ENCODE data around the gene EXOC2.
"Not testable (repeated sequence)": the region's sequence is repeated elsewhere in the genome, so short reads cannot be mapped to it uniquely, and the experiment has no call there.

Gene EXOC2

DNA sequence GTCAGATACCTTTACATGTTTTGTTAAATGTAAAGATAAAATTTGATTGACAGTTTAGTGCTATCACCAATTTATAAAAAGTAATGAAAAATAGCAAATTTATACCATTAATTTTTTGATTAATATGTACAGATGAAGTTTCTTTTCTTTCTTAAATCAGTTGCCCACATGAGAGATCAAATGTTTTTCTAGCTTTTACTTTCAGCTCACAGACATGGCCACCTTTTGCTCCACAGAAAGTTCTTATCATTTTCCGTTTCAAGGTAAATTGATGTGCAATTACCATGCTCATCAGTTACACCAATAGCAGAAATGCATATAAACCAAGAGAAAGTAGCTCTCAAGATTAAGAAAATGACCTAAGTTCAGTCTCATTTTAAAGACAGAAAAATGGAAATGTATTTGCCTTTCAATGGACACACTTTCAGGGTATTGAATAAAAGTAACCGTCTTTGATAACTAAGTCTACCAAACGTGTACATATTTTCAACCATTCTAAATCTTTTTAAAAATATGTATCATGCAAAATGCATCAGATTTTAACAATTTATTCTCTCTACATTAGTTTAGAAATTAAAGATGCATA, 16.6 kb upstream of the EXOC2 start:
- DNase-seq (ENCODE audit: low read depth in 2 of 2), result no peak

DNA sequence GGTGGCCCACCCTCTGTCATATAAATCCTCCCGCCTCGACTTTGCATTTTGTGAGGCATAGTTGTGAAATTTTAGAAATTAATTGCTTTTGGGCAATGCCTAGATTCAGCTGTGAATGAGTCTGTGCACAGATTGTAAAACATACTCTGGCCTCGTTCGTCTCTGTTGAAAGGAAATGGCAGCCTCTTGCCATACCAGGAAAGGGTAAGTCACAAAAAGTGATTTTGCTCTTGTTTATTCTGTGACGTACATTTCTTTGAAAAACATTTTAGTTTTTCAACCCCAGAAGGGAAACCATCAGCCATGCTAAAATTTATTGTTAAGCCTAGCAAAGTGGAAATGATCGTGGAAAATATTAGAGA, 15.3 kb upstream of the EXOC2 start:
- DNase-seq (ENCODE audit: low read depth in 2 of 2), result no peak

DNA sequence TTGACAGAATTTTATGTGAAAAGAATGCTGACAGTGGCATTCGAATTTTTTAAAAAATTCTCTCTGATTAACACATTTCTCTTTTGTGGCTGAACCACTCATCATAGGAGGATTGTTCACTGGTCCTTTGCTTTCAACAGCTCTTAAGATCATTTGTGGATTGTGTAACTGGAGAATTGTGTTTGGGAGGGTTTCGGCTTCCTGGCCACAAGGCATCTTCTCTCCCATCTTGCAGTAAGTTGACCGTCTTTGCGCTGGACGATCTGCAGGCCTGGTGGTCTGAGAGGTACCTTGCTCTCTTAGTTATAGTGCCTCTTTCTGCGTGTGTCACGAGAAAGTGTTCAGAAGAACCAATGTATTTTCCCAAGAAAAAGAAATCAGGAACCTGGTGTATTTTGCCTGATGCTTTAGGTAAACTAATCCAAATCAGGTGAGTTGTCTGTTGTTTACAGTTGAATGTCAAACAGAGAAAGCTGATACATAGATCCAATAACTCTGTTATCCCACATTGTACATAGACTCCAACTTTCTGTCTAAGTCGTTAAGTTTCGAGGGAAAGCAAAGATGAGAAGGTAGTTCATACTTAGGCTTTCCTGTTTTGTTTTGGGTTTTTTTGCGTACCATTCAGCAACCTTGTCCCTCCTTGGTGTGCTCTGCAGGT, 14.8 kb upstream of the EXOC2 start:
- no peak for DNase-seq (ENCODE audit: low read depth in 2 of 2)

DNA sequence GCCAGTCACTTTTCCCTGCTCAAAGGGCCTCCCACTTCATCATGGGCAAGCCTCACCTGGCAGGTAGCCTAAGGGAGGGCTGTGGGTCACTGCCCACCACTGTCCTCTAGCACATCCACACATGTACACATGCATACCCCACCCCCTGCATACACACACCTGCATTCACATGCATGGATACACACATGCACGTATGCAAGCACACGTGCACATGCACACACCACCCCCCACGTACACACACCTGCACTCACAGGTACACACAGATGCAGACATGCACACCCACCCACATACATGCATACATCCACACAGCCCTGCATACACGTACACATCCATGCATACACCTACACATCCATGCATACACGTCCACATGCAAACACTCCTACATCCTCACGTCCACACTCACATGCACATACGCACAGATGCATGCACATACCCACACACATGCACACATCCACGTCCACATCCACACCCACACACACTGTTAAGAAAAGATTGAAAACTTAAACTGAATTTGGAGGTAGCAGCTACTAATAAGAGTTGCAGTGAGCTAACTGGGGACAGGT, 14.0 kb upstream of the EXOC2 start:
- DNase-seq (ENCODE audit: low read depth in 2 of 2), result no peak

DNA sequence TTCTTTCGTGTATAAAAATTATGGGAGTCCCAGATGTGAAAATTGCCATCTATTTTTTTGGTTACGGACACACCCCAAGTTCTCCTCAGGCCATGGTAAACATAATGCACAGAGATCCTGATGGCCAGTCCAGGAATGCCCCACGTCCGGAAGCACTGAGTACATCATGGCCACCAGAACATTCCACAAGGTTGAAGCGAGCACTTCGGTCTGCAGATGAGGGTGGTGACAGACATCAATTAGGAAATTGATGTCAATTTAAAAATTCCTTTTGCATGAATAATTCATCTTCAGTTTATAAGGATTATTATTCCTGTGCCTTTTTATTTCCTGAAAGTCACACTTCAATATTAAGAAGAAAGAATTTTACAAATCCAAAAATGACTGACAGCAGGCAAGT, 13.2 kb upstream of the EXOC2 start:
- DNase-seq (ENCODE audit: low read depth in 2 of 2), result no peak

DNA sequence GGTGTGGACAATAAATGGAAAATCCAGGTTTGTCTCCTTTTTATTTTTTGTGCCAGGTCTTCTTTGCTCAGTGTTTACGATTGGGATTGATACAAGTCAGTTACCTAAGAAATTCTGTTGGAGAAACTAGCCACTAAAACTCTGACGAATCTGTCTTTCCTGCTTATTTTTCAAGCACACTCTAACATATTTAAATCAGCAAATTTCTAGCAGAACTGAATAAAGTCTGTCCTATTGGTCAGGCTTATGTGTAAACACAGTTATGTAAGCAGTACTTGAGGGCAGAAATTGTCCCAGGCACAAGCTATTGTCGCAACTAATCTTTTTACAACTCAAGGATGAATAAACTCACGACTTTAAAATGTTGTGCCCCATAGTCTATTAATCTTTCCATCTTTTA, 12.1 kb upstream of the EXOC2 start:
- no peak for DNase-seq (ENCODE audit: low read depth in 2 of 2)

DNA sequence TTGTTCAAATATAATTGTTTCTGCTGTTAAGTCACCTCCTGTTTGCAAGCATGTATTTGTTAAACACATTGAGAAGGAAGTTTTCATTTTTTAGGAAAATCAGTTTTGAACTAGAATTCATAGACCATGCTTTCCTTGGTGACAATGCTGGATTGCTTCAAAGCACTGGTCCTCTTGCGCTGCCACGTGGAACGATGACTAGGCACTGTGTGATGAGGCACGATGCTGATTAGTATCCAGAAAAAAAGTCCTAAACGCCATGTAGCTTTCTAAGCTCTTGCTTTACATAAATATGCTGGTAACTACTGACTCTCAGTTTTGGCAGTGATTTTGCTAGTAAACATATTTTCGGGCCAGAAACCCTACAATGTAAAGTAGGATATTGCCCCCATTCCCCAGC, 11.1 kb upstream of the EXOC2 start:
- DNase-seq (ENCODE audit: low read depth in 2 of 2), result no peak

DNA sequence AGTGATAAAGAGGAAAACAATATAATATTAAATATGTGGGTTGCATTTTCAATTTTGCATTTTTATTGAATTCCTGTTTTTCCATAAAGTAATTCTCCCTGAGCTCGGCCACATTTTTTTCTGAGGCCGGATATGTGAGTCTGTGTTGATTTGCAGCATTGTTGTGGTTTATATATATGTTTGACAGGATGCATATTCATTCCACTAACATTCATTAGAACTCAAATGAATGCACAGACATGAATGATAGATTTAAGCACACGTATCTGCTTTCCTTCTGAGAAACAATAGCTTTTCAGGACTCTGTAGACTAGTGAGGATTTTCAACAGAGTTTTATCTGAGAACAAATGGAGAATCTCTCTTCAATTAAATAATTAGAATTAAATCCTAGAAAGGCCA, 10.6 kb upstream of the EXOC2 start:
- no peak for DNase-seq (ENCODE audit: low read depth in 2 of 2)

DNA sequence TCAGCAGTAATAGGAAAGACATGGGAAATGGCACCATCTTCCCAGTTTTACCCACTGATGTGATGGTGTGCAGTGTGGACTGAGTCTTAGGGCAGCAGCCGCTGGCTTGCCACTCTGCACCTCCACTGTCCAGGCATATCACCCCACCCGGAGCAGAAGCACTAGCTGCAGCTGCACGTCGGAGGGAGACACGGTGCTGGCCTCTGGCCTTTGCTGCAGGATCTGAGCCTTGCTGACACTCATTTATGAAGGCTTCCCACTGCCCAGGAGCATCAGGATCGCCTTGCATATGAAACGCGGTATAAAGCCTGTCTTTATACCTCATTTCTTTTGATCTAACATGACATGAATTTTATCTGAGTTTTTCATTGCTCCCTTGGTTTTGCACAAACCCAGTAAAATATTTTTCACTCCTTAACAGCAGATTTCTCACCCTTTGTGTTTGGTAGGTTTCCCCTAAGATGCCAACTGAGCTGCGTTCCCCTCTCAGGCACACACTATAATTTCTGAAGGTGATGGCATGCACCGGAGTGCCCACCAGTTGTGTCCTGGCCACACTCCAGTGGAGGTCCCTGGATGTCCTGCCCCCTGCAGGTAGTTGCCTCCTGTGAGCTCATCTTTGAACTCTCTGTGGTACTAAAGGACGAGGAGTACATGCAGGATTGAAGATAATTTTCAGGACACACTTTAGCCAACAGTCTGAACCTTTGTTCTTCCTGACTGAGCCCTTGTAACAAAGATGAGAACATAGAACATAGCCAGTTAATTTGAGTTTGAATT, 9.0 kb upstream of the EXOC2 start:
- no peak for DNase-seq (ENCODE audit: low read depth in 2 of 2)

DNA sequence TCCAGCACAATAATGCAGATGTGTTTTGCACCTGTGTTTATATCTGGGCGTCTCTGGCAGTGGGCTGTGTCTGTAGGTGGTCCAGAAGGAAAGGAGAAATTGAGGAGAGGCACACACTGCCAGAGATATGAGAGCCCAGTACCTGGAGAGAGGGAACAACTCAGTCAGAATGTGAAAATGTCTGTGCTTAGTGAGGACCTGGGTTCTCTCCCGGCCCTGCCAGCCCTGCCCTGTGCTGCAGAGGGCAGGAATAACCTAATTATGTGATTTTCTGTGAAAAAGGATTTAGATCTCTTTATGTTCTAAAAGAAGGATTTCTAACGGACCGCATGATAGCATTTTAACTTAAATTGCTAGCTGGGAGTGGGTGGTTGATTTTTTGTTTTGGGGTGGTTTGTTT, 8.3 kb upstream of the EXOC2 start:
- no peak for DNase-seq (ENCODE audit: low read depth in 2 of 2)

DNA sequence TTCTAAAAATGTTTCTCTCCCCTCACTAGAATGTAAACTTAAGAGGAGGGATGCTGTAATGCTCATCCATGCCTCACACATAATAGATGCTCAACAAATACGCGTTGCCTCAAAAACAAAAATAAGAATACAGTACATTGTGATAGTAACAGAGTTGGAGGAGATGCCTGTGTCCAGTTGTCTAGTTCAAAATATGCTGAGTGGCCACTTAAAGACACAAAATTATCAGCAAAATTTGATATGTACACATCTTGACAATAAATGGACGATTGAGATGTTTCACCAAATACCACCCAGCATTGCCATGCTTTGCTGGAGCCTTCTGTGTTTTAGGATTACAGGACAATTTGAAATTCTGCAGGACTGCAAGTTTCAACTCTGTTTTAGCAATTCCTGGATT, 7.6 kb upstream of the EXOC2 start:
- DNase-seq (ENCODE audit: low read depth in 2 of 2), result no peak

DNA sequence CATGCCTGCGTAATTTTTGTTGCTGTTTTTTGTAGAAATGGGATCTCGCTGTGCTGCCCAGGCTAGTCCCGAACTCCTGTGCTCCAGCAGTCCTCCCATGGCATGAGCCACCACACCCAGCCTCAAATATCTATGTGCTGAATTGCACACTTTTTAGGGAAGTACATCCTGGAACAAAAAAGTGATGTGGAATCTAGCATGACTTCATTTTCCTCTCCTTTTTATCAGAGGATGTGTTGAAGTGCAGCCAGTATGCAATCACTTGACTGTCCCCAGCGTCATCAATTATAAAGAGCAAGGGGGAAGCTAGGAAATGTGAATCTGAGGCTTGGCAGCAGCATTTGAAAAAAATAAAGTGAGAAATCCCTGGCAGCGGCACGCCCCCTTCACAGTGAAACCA, 6.4 kb upstream of the EXOC2 start:
- no peak for DNase-seq (ENCODE audit: low read depth in 2 of 2)

DNA sequence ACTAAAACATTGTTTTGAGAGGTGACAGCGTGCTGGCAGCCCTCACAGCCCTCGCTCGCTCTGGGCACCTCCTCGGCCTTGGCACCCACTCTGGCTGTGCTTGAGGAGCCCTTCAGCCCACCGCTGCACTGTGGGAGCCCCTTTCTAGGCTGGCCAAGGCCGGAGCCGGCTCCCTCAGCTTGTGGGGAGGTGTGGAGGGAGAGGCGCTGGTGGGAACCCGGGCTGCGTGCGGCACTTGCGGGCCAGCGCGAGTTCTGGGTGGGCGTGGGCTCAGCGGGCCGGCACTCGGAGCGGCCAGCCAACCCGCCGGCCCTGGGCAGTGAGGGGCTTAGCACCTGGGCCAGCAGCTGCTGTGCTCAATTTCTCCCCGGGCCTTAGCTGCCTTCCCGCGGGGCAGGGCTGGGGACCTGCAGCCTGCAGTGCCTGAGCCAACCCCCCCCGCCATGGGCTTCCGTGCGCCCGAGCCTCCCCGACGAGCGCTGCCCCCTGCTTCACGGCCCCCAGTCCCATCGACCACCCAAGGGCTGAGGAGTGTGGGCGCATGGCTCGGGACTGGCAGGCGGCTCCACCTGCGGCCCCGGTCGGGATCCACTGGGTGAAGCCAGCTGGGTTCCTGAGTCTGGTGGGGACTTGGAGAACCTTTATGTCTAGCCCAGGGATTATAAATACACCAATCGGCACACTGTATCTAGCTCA, 1.6 kb upstream of the EXOC2 start:
- DNase-seq (ENCODE audit: low read depth in 2 of 2), result not testable (repeated sequence)

DNA sequence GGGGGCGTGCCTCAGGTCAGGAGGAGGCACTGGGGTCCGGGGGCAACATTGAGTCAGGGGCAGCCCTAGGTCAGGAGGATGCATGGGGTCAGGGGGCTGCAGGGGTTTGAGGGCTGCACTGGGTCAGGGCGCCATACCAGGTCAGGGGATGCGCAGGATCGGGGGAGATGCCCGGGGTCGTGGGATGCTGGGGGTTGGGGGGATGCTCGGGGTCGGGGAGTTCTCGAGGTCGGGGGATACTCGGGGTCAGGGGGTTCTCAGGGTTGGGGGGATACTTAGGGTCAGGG, 727 bp upstream of the EXOC2 start:
- no peak for DNase-seq (ENCODE audit: low read depth in 2 of 2)

DNA sequence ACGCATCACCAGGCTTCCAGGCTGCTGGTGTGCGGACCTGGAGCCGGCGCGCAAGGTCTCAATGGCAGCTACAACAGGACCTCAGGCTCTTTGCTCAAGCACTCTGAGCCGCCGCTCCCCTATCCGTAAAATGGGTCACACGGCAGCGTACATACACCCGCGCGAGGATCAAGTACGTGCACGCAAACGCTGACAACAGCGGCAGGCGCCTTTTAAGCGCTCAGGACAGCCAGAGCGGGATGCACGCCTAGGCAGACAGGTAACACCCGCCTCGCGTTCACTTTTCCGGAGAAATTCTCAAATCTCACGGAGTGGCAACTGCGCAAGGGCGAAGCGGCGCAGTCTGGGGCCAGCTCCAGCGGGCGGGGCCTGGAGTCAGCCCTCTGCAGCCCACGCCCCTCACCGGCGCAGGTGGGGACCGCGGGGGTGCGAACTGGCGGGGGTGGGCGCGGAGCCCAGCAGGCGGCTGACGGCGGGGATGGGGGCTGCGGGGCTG, 535 bp downstream of the EXOC2 start:
- DNase-seq (ENCODE audit: low read depth in 2 of 2), result peak; percentile 40 to 61

DNA sequence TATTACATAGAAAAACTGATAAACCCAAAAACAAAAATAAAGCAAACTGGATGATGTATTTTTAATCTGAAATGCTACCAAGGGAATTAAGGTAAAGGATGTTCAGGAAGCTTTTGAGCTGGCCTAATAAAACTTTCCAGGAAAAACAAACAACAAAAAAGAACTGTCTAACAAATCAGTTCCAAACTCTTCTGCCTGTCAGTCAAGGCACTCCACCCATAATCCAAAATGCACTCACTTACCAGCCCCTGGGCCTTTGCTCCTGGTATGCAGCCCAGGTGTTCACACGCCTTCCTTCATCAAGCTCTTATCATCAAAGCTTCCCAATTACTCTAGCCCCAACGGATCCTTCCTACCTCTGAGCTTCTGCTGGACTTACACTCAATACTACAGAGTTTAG, 3.7 kb downstream of the EXOC2 start:
- no peak for DNase-seq (ENCODE audit: low read depth in 2 of 2)

DNA sequence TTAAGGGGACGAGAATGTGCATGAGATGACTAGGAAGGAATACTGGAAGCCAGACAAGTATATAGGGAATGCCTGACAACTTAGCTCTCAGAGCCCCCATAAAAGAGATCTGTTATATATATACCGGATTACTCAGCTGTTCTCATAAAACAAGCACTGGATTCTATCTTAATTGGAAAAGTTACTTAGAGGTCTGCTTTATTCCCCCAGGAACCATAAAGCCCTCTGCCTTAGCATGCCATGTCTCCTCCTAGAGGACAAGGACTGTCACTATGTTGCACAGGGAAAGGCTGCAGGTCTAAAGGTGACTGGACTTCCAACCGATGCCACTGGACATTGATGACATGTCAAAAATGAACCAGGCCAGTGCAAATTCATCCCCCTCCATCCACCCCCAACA, 6.4 kb downstream of the EXOC2 start:
- DNase-seq (ENCODE audit: low read depth in 2 of 2), result no peak

DNA sequence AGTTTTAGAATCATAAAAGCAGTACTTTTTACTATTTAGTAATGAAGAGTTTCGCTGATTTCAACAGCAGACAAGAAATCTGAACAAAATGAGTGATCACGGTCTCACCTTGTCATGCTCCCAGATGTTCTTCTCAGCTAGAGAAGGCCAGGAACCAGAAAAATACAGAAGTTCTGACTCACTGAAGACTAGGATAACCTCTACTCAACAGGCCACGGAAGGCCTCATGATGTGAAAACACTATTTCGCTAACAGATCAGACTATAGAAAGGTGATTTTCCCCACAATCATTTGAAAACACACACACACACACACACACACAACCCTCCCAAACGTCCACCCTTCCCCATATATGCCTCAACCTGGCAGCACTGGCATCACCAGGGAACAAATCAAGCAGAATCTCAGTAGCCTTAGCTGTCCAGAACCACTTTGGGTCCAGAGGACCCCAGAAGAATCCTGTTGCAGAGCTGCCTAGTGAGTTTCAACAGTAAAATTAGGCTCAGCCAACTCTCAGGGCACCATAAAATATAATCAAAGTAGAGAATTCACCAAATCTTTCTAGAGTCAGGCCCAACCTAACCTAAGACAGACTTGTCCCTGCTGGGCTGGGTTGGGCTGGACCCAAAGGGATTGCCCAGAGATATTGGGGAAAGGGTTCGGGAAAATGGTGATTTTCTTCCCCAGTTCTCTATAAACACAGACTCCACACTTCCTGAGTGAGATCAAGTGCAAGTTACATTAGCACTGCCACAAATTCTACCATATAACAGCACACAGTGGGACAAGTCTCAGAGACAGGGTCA, 7.9 kb downstream of the EXOC2 start:
- no peak for DNase-seq (ENCODE audit: low read depth in 2 of 2)

DNA sequence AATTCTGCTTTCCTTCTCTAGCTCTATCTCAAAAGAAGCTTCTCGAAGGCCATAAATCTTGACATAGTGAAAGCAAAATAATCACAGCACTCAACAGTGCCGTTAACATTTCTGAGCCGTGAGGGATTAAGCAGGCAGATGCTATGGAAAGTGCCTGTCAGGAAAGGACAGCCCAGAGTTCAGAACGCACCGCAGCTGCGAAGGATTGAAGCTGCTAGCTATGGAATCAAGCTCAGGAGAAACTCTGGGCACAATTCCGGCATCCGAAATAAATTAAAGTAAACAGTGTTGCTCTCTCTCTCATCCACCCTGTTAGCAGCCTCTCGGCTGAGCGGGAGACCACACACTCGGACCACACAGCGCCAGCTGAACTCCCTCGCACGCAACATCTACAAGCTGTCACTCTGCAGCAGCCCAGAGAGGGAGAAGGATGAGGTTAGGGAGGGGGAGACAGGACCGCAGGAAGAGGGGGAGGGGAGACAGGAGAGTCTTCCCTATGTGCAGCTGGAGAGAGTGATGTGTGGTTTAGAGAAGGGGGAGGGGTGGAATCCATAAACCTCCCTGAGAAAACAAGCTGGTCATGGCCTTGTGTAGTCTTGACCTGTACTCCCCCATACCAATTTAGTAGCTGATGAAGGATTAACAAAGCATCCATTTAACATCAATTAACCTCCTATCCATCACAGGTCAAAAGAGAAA, 9.0 kb downstream of the EXOC2 start:
- no peak for DNase-seq (ENCODE audit: low read depth in 2 of 2)

DNA sequence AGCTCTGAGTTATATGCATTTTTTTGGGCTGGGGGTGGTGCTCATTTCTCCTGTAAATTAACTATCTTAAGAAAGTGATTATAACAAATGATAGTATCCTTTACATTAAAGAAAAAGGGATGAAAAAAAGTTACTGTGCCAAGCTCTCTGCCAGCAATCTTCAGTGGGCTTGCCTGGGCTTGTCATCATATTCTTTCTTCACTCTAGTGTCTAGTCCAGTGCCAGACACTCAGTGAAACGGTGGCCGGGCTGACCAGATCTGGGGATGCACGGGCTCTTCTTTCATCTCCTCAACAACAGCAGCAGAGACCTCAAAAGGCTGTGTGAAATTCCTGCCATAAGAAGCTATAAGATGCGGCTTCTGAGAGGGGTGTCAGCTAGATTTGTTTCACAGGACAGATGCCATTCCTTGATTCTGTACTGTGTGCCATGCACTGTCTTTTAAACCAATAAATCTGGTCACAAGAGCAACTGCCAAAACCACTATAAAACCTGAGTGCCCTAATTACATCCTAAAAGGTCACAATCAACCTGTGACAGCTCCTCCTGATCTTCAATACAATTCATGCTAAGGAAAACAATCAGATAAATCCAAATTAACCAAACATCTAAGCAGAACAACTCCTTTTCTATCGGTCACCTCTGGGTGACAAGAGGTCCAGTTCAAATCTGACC, 12.1 kb downstream of the EXOC2 start:
- DNase-seq (ENCODE audit: low read depth in 2 of 2), result no peak

Data from activated CD8-positive, alpha-beta memory T cell treated with anti-CD3 and anti-CD28 coated beads for 4 hours (primary cell).